H1 (cell line): ENCODE data around the gene REPS1. TPM values are rescaled to one million over a fixed set of nuclear protein-coding genes. Genes with fewer than 3 reads are reported as not detected.

Source experiments
- CTCF ChIA-PET: fragments of 300-600 bp; sonication (Branson Sonifier 250); formaldehyde crosslinking; loops from one replicate; lab custom pipeline; 2021; ENCODE audit not compliant: partially characterized antibody; lab: Charles Lee
- POLR2A ChIA-PET: fragments of 300-600 bp; sonication (Branson Sonifier 250); formaldehyde crosslinking; loops from one replicate; lab custom pipeline; 2021; ENCODE audit warnings: inconsistent platforms; ENCODE audit not compliant: partially characterized antibody; lab: Charles Lee
- DNase-seq, 2 experiments: peaks; one replicate each; pipeline versions ENCODE4 v3.0.0 to v3.0.0-alpha.2; 2010 to 2022; ENCODE audit warnings: low spot score in 2 of 2, low read depth in 1 of 2, mixed read lengths in 1 of 2
- FAIRE-seq: peaks from 2 replicates; lab custom pipeline; 2011; peaks lifted over from hg19 to GRCh38; lab: Jason Lieb, UNC
- H2AFZ ChIP-seq: 2 replicates; pipeline ENCODE4 v1.8.1; 2012; ENCODE audit warnings: low read length, inconsistent platforms
- H2AK5ac ChIP-seq: 2 replicates; pipeline ENCODE4 v1.6.1; 2013; ENCODE audit warnings: low read depth, low read length
- H2BK120ac ChIP-seq: replicated peaks from 2 replicates; pipeline ENCODE3; 2013; ENCODE audit warnings: low read depth, low read length, inconsistent platforms
- H2BK12ac ChIP-seq: 2 replicates; pipeline ENCODE4 v1.6.1; 2013; ENCODE audit warnings: low read depth, low read length
- H2BK15ac ChIP-seq: 2 replicates; pipeline ENCODE4 v1.6.1; 2013; ENCODE audit warnings: low read length
- H2BK20ac ChIP-seq: 2 replicates; pipeline ENCODE4 v1.6.1; 2013; ENCODE audit warnings: low read length
- H2BK5ac ChIP-seq: 2 replicates; pipeline ENCODE4 v1.6.1; 2013; ENCODE audit warnings: low read depth, low read length
- H3K14ac ChIP-seq: 2 replicates; pipeline ENCODE4 v1.6.1; 2013; ENCODE audit warnings: inconsistent platforms; ENCODE audit not compliant: insufficient read length
- H3K18ac ChIP-seq: 2 replicates; pipeline ENCODE4 v1.6.1; 2013; ENCODE audit warnings: low read length; ENCODE audit errors: extremely low read depth
- H3K23ac ChIP-seq: 2 replicates; pipeline ENCODE4 v1.6.1; 2013; ENCODE audit warnings: inconsistent platforms; ENCODE audit not compliant: insufficient read length
- H3K23me2 ChIP-seq: 2 replicates; pipeline ENCODE4 v1.6.1; 2013; ENCODE audit warnings: low read depth, low read length
- H3K27ac ChIP-seq: 2 replicates; pipeline ENCODE4 v1.6.1; 2011; ENCODE audit warnings: low read depth, low read length, inconsistent platforms
- H3K27me3 ChIP-seq, 4 experiments: replicated peaks in 1 of 4; 1 replicate in 1 of 4; 2 replicates in 3 of 4; pipeline versions ENCODE4 v1.6.1 to v1.8.1; 2011 to 2013; ENCODE audit warnings: low read length in 3 of 4, mild to moderate bottlenecking in 3 of 4, inconsistent platforms in 2 of 4, mixed read lengths in 2 of 4, moderate library complexity in 1 of 4; ENCODE audit not compliant: control insufficient read depth in 3 of 4, insufficient read depth in 3 of 4; ENCODE audit errors: extremely low read depth in 1 of 4
- H3K36me3 ChIP-seq, 4 experiments: 2 replicates each; pipeline versions ENCODE4 v1.6.1 to v1.8.1; 2011 to 2013; ENCODE audit warnings: mild to moderate bottlenecking in 4 of 4, low read length in 3 of 4, moderate library complexity in 2 of 4, control low read depth in 1 of 4, inconsistent platforms in 1 of 4; ENCODE audit not compliant: insufficient read depth in 4 of 4, control insufficient read depth in 2 of 4
- H3K4ac ChIP-seq: replicated peaks from 2 replicates; pipeline ENCODE3; 2013; ENCODE audit warnings: low read length, low read depth, mixed read lengths, inconsistent platforms; ENCODE audit not compliant: insufficient read length
- H3K4me1 ChIP-seq, 4 experiments: replicated peaks in 1 of 4; 1 replicate in 1 of 4; 2 replicates in 3 of 4; pipeline versions ENCODE4 v1.6.1 to v1.8.1; 2011 to 2013; ENCODE audit warnings: low read length in 3 of 4, inconsistent platforms in 2 of 4, mixed read lengths in 1 of 4; ENCODE audit not compliant: insufficient read depth in 4 of 4, control insufficient read depth in 3 of 4
- H3K4me2 ChIP-seq, 2 experiments: 2 replicates each; pipeline versions ENCODE4 v1.6.1 to v1.8.1; 2011 to 2013; ENCODE audit warnings: low read depth in 2 of 2, low read length in 2 of 2, control low read depth in 1 of 2, inconsistent platforms in 1 of 2, mild to moderate bottlenecking in 1 of 2; ENCODE audit not compliant: insufficient read depth in 1 of 2
- H3K4me3 ChIP-seq, 4 experiments: fragments of 200-600, 300-600 bp in 1 of 4; sonication (generic), shearing (Covaris generic), sonication (Bioruptor Twin) in 1 of 4; 2 replicates each; pipeline versions ENCODE4 v1.5.1 to v1.8.1; 2011 to 2016; ENCODE audit warnings: low read length in 4 of 4, low read depth in 3 of 4, control low read depth in 2 of 4, inconsistent platforms in 2 of 4, mild to moderate bottlenecking in 2 of 4, mixed read lengths in 1 of 4, moderate library complexity in 1 of 4; ENCODE audit not compliant: insufficient read depth in 2 of 4; ENCODE audit errors: extremely low read depth in 1 of 4
- H3K56ac ChIP-seq: replicated peaks from 2 replicates; pipeline ENCODE3; 2013; ENCODE audit warnings: low read depth, mild to moderate bottlenecking, mixed read lengths, low read length, inconsistent platforms; ENCODE audit not compliant: insufficient read length
- H3K79me1 ChIP-seq: 2 replicates; pipeline ENCODE4 v1.6.1; 2013; ENCODE audit warnings: low read depth, low read length, control low read depth
- H3K79me2 ChIP-seq, 2 experiments: 2 replicates each; pipeline versions ENCODE4 v1.6.1 to v1.8.1; 2012 to 2013; ENCODE audit warnings: low read length in 2 of 2, mild to moderate bottlenecking in 2 of 2, inconsistent platforms in 1 of 2; ENCODE audit not compliant: insufficient read depth in 2 of 2, control insufficient read depth in 1 of 2
- H3K9ac ChIP-seq, 4 experiments: replicated peaks in 1 of 4; 1 replicate in 1 of 4; 2 replicates in 3 of 4; pipeline versions ENCODE4 v1.6.1 to v1.8.1; 2011 to 2013; ENCODE audit warnings: low read depth in 3 of 4, low read length in 3 of 4, control low read depth in 2 of 4, mild to moderate bottlenecking in 2 of 4, moderate library complexity in 2 of 4, inconsistent platforms in 1 of 4; ENCODE audit errors: extremely low read depth in 1 of 4
- H3K9me3 ChIP-seq, 2 experiments: 2 replicates each; pipeline versions ENCODE4 v1.6.1 to v1.8.1; 2012 to 2013; ENCODE audit warnings: mild to moderate bottlenecking in 2 of 2, moderate library complexity in 2 of 2, control low read depth in 1 of 2, inconsistent platforms in 1 of 2, low read depth in 1 of 2, low read length in 1 of 2, mixed read lengths in 1 of 2; ENCODE audit not compliant: insufficient read depth in 2 of 2
- H4K20me1 ChIP-seq, 2 experiments: replicated peaks in 1 of 2; 2 replicates each; pipeline versions ENCODE3 to v1.8.1; 2011 to 2013; ENCODE audit warnings: inconsistent platforms in 2 of 2, low read length in 2 of 2, mild to moderate bottlenecking in 1 of 2; ENCODE audit not compliant: insufficient read depth in 2 of 2, control insufficient read depth in 1 of 2
- H4K5ac ChIP-seq: 2 replicates; pipeline ENCODE4 v1.6.1; 2013; ENCODE audit warnings: low read length, low read depth, mixed read lengths, inconsistent platforms; ENCODE audit not compliant: insufficient read length
- H4K8ac ChIP-seq: 2 replicates; pipeline ENCODE4 v1.8.0; 2013; ENCODE audit warnings: mild to moderate bottlenecking, moderate library complexity, low read length, inconsistent platforms; ENCODE audit not compliant: insufficient read depth; ENCODE audit errors: extremely low read depth
- H4K91ac ChIP-seq: replicated peaks from 2 replicates; pipeline ENCODE3; 2013; ENCODE audit warnings: low read length, mixed read lengths, inconsistent platforms; ENCODE audit not compliant: insufficient read length
- ATF2 ChIP-seq: IDR thresholded peaks from 2 replicates; pipeline ENCODE4 v1.6.1; 2012; ENCODE audit warnings: low read length, inconsistent platforms
- CHD1 ChIP-seq: IDR thresholded peaks from 2 replicates; pipeline ENCODE4 v1.6.1; 2012; ENCODE audit warnings: low read depth, low read length, improper control_type of control experiment
- SIX5 ChIP-seq: IDR thresholded peaks from 2 replicates; pipeline ENCODE4 v1.6.1; 2011; ENCODE audit warnings: mild to moderate bottlenecking, low read depth, low read length
- WGBS, 2 experiments: shearing (Covaris generic) in 1 of 2; methylation state at CpG; one replicate each; pipeline versions ENCODE4 v1.1.6 to v1.1.7; 2013 to 2015; ENCODE audit warnings: low lambda C conversion rate in 2 of 2, mixed read lengths in 2 of 2, inconsistent platforms in 1 of 2, low coverage in 1 of 2, missing lambda C conversion rate in 1 of 2; ENCODE audit not compliant: insufficient replicate concordance in 2 of 2, insufficient coverage in 1 of 2, insufficient read length in 1 of 2; ENCODE audit errors: extremely low coverage in 1 of 2, missing lambda C conversion rate in 1 of 2; 5-methylcytosine and 5-hydroxymethylcytosine counted together
- polyA plus RNA-seq, 7 experiments: library from polyadenylated mRNA; depleted of rRNA in 3 of 7; stranded (reverse) in 5 of 7; unstranded in 2 of 7; fragments of >200 nt in 5 of 7; fragments of 200-250 nt in 2 of 7; gene quantifications; 1 replicate in 5 of 7; 2 replicates in 1 of 7; 4 replicates in 1 of 7; pipeline versions ENCODE4 v1.2.1 to v1.2.3, GENCODE V29; 2011 to 2013; ENCODE audit warnings: missing spikeins in 2 of 7, mixed read lengths in 2 of 7
- total RNA-seq: library from RNA; stranded (reverse); fragmentation: NEBNext Ultra II Directional; extraction: Animal tissue kit (Norgen Biotek cat#: 25700); gene quantifications from 2 replicates; pipeline ENCODE4 v1.2.1, GENCODE V29; 2021

The REPS1 gene
- total and polyA plus RNA-seq, 2 of the 8 experiments (the other 6 are each of a cell fraction or from before 2014, with no cell fraction given): 52.1 to 68.9 TPM

- Histone ChIP-seq H2BK20ac (no peak overlapping the region), H3K79me2 (peaks cover 21 to 41% of the 10 kb centered on the region in 2 experiments), H3K36me3 (no peaks in the 10 kb centered on the region), H3K4ac (no peak overlapping the region), H2BK120ac (no peak overlapping the region), H3K56ac (no peak overlapping the region), H4K8ac (peak overlapping the region; percentile 6; the same call in 1 of the 2 replicates), H3K14ac (no peak overlapping the region), H3K9me3 (no peaks in the 10 kb centered on the region), H3K23ac (no peak overlapping the region), H3K4me3 (peak overlapping the region in 2 of 4 experiments; percentile 14 to 97; a peak in 4 of 8 replicates), H2BK12ac (no peak overlapping the region), H3K4me1 (peaks cover 3 to 6% (median 5%) of the 10 kb centered on the region in 4 experiments; a peak in 4 of 7 replicates), H2AK5ac (no peak overlapping the region), H2BK5ac (no peak overlapping the region), H2BK15ac (no peak overlapping the region), H3K4me2 (peak overlapping the region; percentile 1 to 59; a peak in 3 of 4 replicates), H3K18ac (no peak overlapping the region; the same call in 1 of the 2 replicates), H3K27me3 (no peaks in the 10 kb centered on the region), H2AFZ (peak overlapping the region; percentile 91), H3K79me1 (0 out of 2 replicates have a peak, but pooled peaks cover 2% of the 10 kb centered on the region), H4K91ac (no peak overlapping the region), H3K9ac (no peak overlapping the region), H4K5ac (no peak overlapping the region), H3K23me2 (no peaks in the 10 kb centered on the region; the same call in 1 of the 2 replicates), H4K20me1 (peaks cover 3 to 5% of the 10 kb centered on the region in 2 experiments), H3K27ac (no peak overlapping the region)
- CTCF ChIA-PET: interaction anchor here (0.6 to 2.0 kb wide), 14 partner anchors 12 to 173 kb away, joined by 3 to 6 read pairs (median 5); no protein-coding TSS in a partner anchor
- FAIRE-seq (no peak), DNase-seq (no peak)
- TF ChIP-seq ATF2 (peak; percentile 41; the same call in 1 of the 2 replicates), CHD1 (no peak), SIX5 (no peak)
- WGBS, 2 experiments: 39% methylated on average over 11 of the region's 11 CpGs; no CpG with 5 or more reads in 1 of the 2 experiments
- POLR2A ChIA-PET: interaction anchor here (0.7 to 2.6 kb wide), 5 partner anchors 13 to 170 kb away, joined by 3 to 20 read pairs (median 7); no protein-coding TSS in a partner anchor
Observed at GRCh38 chr6:138988469-138988834, 399 bp upstream of the REPS1 start.
